ENCODE data around the gene NOTCH2. TPM values are rescaled to one million over a fixed set of nuclear protein-coding genes. Genes with fewer than 3 reads are reported as not detected.

NOTCH2 gene
- total and polyA plus RNA-seq, 10 of the 15 experiments (the other 5 are each of a cell fraction or from before 2014, with no cell fraction given) = 0.02 to 2.0 (median 0.62) TPM; not detected in 1

DNA sequence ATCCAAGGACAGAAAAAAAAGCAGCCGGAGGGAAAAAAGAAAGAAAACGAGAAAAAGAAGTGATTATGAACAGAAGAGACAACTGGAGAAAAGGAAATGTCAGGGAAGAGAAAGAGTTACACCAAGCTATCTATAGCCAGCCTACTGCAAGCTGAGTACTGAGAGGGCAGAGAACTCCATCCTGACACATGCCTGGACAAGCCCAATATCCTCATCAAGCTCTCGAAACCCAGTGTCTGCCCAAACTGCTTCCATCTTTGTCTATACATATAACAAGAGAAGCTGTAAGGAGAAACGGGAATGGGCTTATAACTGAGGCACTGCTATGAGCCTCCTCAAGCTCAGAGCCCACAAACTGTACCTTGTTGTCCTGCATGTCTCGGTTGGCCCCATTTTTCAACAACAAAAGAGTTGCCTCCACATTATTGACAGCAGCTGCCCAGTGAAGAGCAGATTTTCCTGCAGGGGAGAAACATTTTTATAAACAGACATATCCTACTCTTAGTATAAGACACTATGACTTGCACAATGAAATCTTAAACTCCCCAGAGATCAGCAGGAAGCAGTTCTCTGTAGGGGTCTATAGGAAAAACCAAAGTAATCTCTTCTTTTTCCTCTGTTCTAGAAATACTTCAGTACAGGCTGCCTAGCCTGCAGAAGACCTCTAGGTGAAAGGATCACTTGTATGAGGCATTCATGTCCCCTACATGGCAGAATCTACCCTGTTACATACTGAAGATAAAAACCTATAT is 152.0 kb downstream of the NOTCH2 start:
- POLR2A ChIA-PET = no interaction called here
- SMC1A ChIA-PET (ENCODE audit: uncharacterized antibody, unreplicated experiment) = interaction anchor here (1.2 kb wide), 1 partner anchor 13 kb away, joined by 3 read pairs; no protein-coding TSS in a partner anchor
- no peaks in the 10 kb centered on the region for H3K79me2 ChIP-seq (ENCODE audit: control insufficient read depth, insufficient read depth, low read length)
- in situ Hi-C loops (cut with MboI) = no loop called here
- WGBS (ENCODE audit: insufficient coverage, insufficient replicate concordance, low lambda C conversion rate, missing lambda C conversion rate) = 62% methylated on average over 5 of the region's 5 CpGs
- no TSS peak for BruUV-seq (replicated peaks)
- ATAC-seq (no peak), DNase-seq (ENCODE audit: low read depth, low spot score) (no peak), FAIRE-seq (no peak)
- no peak overlapping the region for H3K4me3 ChIP-seq
- no peak overlapping the region for H3K9ac ChIP-seq (ENCODE audit: control insufficient read depth, insufficient read depth, low read length)
- no peaks in the 10 kb centered on the region for H3K36me3 ChIP-seq (ENCODE audit: control insufficient read depth in 2 of 2, insufficient read depth in 2 of 2, low read length in 1 of 2)
- RAD21 ChIA-PET (ENCODE audit: unreplicated experiment) = no interaction called here
- intact Hi-C loops (cut with micrococcal nuclease; ENCODE audit: unreplicated experiment) = no loop called here
- no peaks in the 10 kb centered on the region; the same call in 2 of the 3 replicates for H3K9me3 ChIP-seq (replicated peaks; ENCODE audit: control insufficient read depth, insufficient read depth, low read length)
- H3K27me3 ChIP-seq (replicated peaks in 1 of 2; ENCODE audit: control insufficient read depth in 2 of 2, insufficient read depth in 2 of 2, low read length in 1 of 2) = no peaks in the 10 kb centered on the region; a peak in 2 of 4 replicates
- H3K4me1 ChIP-seq (ENCODE audit: control insufficient read depth, insufficient read depth, low read length) = no peaks in the 10 kb centered on the region
- no peak overlapping the region for H3K27ac ChIP-seq (ENCODE audit: control insufficient read depth, insufficient read depth)
- no peaks in the 10 kb centered on the region for H4K20me1 ChIP-seq (ENCODE audit: control insufficient read depth, insufficient read depth)
- H3K4me2 ChIP-seq (ENCODE audit: control insufficient read depth, insufficient read depth) = no peak overlapping the region
- CTCF ChIA-PET = no interaction called here
- H2AFZ ChIP-seq (ENCODE audit: control insufficient read depth, low read depth, low read length) = no peak overlapping the region
- TF ChIP-seq RAD51 (IDR thresholded peaks at IDR 0.05) (no peak), LARP7 (IDR thresholded peaks at IDR 0.05) (no peak), ZNF274 (IDR thresholded peaks at IDR 0.05; ENCODE audit: insufficient read depth, insufficient read length) (no peak), KAT2A (conservative IDR thresholded peaks at IDR 0.05; ENCODE audit: control insufficient read depth, low read depth, low read length) (no peak), HDAC6 (IDR thresholded peaks at IDR 0.05; ENCODE audit: unreplicated experiment) (no peak), ASH2L (IDR thresholded peaks at IDR 0.05; ENCODE audit: borderline replicate concordance, low read depth) (no peak), STAT3 (IDR thresholded peaks at IDR 0.05; ENCODE audit: low read depth, low read length) (no peak), CHD2 (IDR thresholded peaks at IDR 0.05; ENCODE audit: borderline replicate concordance, low read depth, low read length) (no peak), PBX3 (IDR thresholded peaks at IDR 0.05; ENCODE audit: insufficient replicate concordance, low read depth, low read length) (no peak), TCF12 (IDR thresholded peaks at IDR 0.05; ENCODE audit: low read depth, low read length) (no peak), PAX8 (IDR thresholded peaks at IDR 0.05) (no peak), PAX5 (IDR thresholded peaks at IDR 0.05; ENCODE audit: borderline replicate concordance, low read depth, low read length) (no peak), ZBED1 (IDR thresholded peaks at IDR 0.05; ENCODE audit: borderline replicate concordance) (no peak), MLLT1 (IDR thresholded peaks at IDR 0.05) (no peak)
- TF ChIP-seq, protein P1, sequence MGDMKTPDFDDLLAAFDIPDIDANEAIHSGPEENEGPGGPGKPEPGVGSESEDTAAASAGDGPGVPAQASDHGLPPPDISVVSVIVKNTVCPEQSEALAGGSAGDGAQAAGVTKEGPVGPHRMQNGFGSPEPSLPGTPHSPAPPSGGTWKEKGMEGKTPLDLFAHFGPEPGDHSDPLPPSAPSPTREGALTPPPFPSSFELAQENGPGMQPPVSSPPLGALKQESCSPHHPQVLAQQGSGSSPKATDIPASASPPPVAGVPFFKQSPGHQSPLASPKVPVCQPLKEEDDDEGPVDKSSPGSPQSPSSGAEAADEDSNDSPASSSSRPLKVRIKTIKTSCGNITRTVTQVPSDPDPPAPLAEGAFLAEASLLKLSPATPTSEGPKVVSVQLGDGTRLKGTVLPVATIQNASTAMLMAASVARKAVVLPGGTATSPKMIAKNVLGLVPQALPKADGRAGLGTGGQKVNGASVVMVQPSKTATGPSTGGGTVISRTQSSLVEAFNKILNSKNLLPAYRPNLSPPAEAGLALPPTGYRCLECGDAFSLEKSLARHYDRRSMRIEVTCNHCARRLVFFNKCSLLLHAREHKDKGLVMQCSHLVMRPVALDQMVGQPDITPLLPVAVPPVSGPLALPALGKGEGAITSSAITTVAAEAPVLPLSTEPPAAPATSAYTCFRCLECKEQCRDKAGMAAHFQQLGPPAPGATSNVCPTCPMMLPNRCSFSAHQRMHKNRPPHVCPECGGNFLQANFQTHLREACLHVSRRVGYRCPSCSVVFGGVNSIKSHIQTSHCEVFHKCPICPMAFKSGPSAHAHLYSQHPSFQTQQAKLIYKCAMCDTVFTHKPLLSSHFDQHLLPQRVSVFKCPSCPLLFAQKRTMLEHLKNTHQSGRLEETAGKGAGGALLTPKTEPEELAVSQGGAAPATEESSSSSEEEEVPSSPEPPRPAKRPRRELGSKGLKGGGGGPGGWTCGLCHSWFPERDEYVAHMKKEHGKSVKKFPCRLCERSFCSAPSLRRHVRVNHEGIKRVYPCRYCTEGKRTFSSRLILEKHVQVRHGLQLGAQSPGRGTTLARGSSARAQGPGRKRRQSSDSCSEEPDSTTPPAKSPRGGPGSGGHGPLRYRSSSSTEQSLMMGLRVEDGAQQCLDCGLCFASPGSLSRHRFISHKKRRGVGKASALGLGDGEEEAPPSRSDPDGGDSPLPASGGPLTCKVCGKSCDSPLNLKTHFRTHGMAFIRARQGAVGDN (IDR thresholded peaks at IDR 0.05) = no peak
- TF ChIP-seq, protein P2, sequence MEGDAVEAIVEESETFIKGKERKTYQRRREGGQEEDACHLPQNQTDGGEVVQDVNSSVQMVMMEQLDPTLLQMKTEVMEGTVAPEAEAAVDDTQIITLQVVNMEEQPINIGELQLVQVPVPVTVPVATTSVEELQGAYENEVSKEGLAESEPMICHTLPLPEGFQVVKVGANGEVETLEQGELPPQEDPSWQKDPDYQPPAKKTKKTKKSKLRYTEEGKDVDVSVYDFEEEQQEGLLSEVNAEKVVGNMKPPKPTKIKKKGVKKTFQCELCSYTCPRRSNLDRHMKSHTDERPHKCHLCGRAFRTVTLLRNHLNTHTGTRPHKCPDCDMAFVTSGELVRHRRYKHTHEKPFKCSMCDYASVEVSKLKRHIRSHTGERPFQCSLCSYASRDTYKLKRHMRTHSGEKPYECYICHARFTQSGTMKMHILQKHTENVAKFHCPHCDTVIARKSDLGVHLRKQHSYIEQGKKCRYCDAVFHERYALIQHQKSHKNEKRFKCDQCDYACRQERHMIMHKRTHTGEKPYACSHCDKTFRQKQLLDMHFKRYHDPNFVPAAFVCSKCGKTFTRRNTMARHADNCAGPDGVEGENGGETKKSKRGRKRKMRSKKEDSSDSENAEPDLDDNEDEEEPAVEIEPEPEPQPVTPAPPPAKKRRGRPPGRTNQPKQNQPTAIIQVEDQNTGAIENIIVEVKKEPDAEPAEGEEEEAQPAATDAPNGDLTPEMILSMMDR (IDR thresholded peaks at IDR 0.05 in 2 of 3, conservative IDR thresholded peaks at IDR 0.05 in 1 of 3; ENCODE audit: control insufficient read depth in 2 of 3, extremely low read depth in 1 of 3, insufficient read depth in 1 of 3, low read depth in 3 of 3, low read length in 3 of 3) = no peak

All from GM12878 (cell line).